Prostate gland (tissue), 2 donors: ENCODE results near the gene PHKG2. TPM values are rescaled to one million over a fixed set of nuclear protein-coding genes. Genes with fewer than 3 reads are reported as not detected.

Source experiments
- DNase-seq: peaks from one replicate; pipeline ENCODE4 v3.0.0-alpha.2; 2019; ENCODE audit warnings: low spot score
- H3K27ac ChIP-seq, 2 donors: fragments of 200-600 bp; sonication (generic); 2 replicates each; pipeline ENCODE4 v1.5.1; 2017 to 2019
- H3K27me3 ChIP-seq: fragments of 200-600 bp; sonication (generic); replicated peaks from 2 replicates; pipeline ENCODE4 v1.5.1; 2019; ENCODE audit not compliant: insufficient read depth
- H3K36me3 ChIP-seq, 2 donors: fragments of 200-600 bp; sonication (generic); 1 replicate in 1 of 2; 2 replicates in 1 of 2; pipeline versions ENCODE4 v1.5.1 to v1.8.1; 2017 to 2019
- H3K4me1 ChIP-seq: fragments of 200-600 bp; sonication (generic); replicated peaks from 2 replicates; pipeline ENCODE4 v1.5.1; 2019
- H3K4me3 ChIP-seq, 2 donors: fragments of 200-600 bp; sonication (generic); 2 replicates each; pipeline ENCODE4 v1.5.1; 2017 to 2019
- H3K9me3 ChIP-seq: fragments of 200-600 bp; sonication (generic); 2 replicates; pipeline ENCODE4 v1.5.1; 2017
- POLR2A ChIP-seq: fragments of 450-650 bp; IDR thresholded peaks from one replicate; pipeline ENCODE4 v1.6.1; 2016; ENCODE audit warnings: antibody characterized with exemption, mild to moderate bottlenecking
- POLR2AphosphoS5 ChIP-seq: sonication (generic); formaldehyde crosslinking; IDR thresholded peaks from one replicate; pipeline ENCODE4 v1.6.1; 2017; ENCODE audit warnings: antibody characterized with exemption
- WGBS: methylation state at CpG from one replicate; pipeline ENCODE4 v1.1.5; 2018; 5-methylcytosine and 5-hydroxymethylcytosine counted together
- intact Hi-C: fragments of 100-400 bp; cut with DNase I; formaldehyde crosslinking; loops from one replicate; pipeline ENCODE4 v1.14.2; 2022
- total RNA-seq, 2 donors: library from RNA; depleted of rRNA; stranded (reverse); fragments of >200 nt; gene quantifications; one replicate each; pipeline ENCODE4 v1.1.0, GENCODE V29; 2016
- TF ChIP-seq, protein P1 (sequence below), 4 experiments: fragments of 200-600 bp in 2 of 4; fragments of 450-650 bp in 2 of 4; sonication (generic) in 2 of 4; IDR thresholded peaks; 1 replicate in 3 of 4; 2 replicates in 1 of 4; pipeline ENCODE4 v1.5.1; 2016 to 2019; ENCODE audit warnings: antibody characterized with exemption in 4 of 4, mild to moderate bottlenecking in 2 of 4, moderate library complexity in 2 of 4

The PHKG2 gene
- total RNA-seq, 2 donors from 2014 or later, result 37.2 to 45.2 TPM

DNA sequence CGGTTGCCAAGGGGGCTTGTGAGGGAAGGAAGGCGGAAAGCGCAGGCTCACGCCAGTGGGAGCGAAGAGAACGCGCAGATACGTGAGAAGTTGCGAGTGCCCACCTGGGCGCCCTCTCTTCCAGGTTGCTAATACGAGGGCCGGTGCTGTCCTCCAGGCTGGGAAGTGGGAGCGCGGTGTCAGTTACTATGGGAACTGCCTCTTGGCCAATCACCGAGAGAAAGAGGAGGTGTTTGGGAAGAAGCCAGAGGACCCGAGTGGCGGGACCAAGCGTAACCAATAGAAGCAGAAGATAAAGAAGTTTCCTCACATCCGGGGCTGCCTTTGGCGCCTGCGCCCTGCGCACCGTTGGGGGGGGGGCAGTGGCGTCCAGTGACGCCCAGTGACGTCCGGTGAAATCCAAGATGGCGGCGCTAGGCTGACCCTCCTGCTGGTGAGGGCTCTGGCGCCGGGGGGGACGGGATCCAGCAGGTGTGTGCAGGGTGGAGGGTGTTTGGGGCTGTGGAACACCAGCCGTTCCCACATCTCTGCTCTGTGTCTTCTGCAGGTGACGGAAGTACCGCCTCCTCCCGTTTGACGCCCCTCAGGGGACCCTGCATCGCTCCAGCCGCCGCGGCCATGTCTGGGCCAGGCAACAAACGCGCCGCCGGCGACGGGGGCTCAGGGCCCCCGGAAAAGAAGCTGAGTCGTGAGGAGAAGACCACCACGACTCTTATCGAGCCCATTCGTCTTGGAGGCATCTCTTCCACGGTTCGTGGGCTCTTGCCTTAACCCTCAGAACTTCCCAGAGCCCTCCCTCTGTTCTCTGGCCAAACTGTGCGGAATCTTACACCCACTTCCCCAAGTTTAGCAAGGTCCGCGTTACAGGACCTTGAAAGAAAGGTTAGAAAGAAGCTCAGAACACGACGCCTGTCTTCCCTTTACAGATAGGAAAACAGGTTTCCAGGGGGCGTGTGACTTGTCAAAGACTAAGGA is 14.0 kb downstream of the PHKG2 start, which contains the start of the genes CFAP119 and RNF40:
TSS of gene CFAP119 (minus strand) at position 135 of the 975 bp plus-strand sequence. CDS start 314 bp downstream, outside the sequence.
TSS of gene RNF40 (plus strand) at position 395 of the 975 bp plus-strand sequence. CDS start at position 619, 224 bp downstream.
- Histone ChIP-seq H3K9me3 (no peaks in the 10 kb centered on the region), H3K4me3 (peak within 1 kb of the TSS; percentile 56 to 80), H3K27ac (peak within 1 kb of the TSS; percentile 86 to 92), H3K27me3 (no peaks in the 10 kb centered on the region), H3K4me1 (peaks cover 16% of the 10 kb centered on the region), H3K36me3 (peaks cover 17% of the 10 kb centered on the region in 2 donors)
- under 1% methylated on average over 60 of the region's 60 CpGs for WGBS
- intact Hi-C loops, result loop anchor here (2.0 kb wide), 1 partner anchor 15 kb away; no protein-coding TSS in a partner anchor
- TF ChIP-seq POLR2AphosphoS5 (peak; percentile 97), POLR2A (peak; percentile 78)
- TF ChIP-seq, protein P1, sequence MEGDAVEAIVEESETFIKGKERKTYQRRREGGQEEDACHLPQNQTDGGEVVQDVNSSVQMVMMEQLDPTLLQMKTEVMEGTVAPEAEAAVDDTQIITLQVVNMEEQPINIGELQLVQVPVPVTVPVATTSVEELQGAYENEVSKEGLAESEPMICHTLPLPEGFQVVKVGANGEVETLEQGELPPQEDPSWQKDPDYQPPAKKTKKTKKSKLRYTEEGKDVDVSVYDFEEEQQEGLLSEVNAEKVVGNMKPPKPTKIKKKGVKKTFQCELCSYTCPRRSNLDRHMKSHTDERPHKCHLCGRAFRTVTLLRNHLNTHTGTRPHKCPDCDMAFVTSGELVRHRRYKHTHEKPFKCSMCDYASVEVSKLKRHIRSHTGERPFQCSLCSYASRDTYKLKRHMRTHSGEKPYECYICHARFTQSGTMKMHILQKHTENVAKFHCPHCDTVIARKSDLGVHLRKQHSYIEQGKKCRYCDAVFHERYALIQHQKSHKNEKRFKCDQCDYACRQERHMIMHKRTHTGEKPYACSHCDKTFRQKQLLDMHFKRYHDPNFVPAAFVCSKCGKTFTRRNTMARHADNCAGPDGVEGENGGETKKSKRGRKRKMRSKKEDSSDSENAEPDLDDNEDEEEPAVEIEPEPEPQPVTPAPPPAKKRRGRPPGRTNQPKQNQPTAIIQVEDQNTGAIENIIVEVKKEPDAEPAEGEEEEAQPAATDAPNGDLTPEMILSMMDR (IDR thresholded peaks at IDR 0.05), result peak in 2 of 4 experiments; percentile 10 to 25
- peak; percentile 98 for DNase-seq

DNA sequence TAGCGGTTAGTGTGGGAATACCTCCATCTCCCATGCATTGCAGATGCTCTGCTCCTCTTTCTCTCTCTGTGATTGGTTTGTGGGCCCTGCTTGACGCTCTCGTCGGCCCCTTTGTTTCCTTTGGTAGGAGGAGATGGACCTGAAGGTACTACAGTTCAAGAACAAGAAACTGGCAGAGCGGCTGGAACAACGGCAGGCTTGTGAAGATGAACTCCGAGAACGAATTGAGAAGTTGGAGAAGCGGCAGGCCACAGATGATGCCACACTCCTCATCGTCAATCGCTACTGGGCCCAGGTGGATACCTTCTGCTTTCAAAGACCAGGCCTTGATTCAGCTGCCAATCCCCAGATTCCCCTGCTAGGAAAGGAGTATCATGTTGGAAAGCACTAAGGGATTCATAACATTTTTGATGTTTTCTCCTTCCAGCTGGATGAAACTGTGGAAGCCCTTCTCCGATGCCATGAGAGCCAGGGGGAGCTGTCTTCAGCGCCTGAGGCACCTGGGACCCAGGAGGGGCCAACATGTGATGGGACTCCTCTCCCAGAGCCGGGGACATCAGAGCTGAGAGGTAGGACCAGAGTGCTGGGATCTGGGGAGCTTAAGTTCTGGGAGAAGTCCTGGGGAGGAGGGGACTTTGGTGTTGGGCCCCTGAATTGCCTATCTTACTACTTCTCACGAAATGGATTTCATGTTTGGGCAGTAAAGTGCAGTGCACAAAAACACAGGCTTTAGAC is 14.9 kb downstream of the PHKG2 start:
- TF ChIP-seq, protein P1 (IDR thresholded peaks at IDR 0.05), result no peak
- TF ChIP-seq POLR2A (no peak), POLR2AphosphoS5 (no peak)
- Histone ChIP-seq H3K9me3 (no peaks in the 10 kb centered on the region), H3K4me3 (peak overlapping the region; percentile 56 to 80), H3K27ac (peak overlapping the region; percentile 86 to 92), H3K4me1 (peaks cover 16% of the 10 kb centered on the region), H3K36me3 (peaks cover 22 to 24% of the 10 kb centered on the region in 2 donors), H3K27me3 (no peaks in the 10 kb centered on the region)
- DNase-seq, result no peak
- intact Hi-C loops, result no loop called here
- 61% methylated on average over 15 of the region's 15 CpGs for WGBS

DNA sequence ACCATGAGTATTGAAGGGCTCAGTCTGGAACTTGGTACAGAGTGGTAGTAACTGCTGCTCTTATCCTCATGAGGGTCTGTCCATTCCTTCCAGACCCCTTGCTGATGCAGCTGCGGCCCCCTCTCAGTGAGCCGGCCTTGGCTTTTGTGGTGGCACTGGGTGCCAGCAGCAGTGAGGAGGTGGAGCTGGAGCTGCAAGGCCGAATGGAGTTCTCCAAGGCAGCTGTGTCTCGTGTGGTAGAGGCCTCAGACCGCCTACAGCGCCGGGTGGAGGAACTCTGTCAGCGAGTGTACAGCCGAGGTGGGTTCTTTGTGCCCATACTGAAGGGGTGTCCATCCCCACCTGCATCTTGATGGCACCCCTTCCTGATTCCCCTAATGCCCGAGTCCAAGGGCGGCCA is 15.9 kb downstream of the PHKG2 start:
- Histone ChIP-seq H3K9me3 (no peaks in the 10 kb centered on the region), H3K27ac (no peak overlapping the region), H3K4me3 (no peak overlapping the region), H3K36me3 (peaks cover 27 to 33% of the 10 kb centered on the region in 2 donors), H3K27me3 (no peaks in the 10 kb centered on the region), H3K4me1 (peaks cover 16% of the 10 kb centered on the region)
- TF ChIP-seq POLR2A, result no peak
- TF ChIP-seq, protein P1 (IDR thresholded peaks at IDR 0.05), result no peak
- TF ChIP-seq POLR2AphosphoS5, result no peak
- intact Hi-C loops, result no loop called here
- DNase-seq, result no peak
- WGBS, result 90% methylated on average over 11 of the region's 11 CpGs

DNA sequence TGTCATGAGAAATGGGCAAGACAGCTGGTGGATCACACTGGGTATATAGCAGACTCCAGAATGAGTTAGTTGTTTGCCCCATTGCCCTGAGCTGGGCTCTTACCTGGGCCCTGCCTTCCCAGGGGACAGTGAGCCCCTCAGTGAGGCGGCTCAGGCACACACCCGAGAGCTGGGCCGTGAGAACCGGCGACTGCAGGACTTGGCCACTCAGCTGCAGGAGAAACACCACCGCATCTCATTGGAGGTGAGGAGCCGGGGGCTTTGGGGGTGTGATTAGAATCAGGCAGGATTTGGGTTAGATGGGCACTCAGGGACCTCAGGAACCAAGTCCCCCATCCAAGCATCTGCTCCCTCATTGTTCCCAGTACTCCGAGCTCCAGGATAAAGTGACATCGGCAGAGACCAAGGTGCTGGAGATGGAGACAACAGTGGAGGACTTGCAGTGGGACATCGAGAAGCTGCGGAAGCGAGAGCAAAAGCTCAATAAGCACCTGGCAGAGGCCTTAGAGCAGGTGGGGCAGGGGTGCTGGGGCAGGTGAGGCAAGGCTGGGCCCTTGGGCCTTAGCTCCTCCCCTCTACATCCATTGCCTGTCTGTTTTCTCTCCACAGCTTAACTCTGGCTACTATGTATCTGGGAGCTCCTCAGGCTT is 16.7 kb downstream of the PHKG2 start:
- TF ChIP-seq POLR2A (no peak), POLR2AphosphoS5 (no peak)
- TF ChIP-seq, protein P1 (IDR thresholded peaks at IDR 0.05), result no peak
- DNase-seq, result no peak
- intact Hi-C loops, result no loop called here
- 92% methylated on average over 12 of the region's 12 CpGs for WGBS
- no peak overlapping the region for H3K4me3 ChIP-seq
- no peaks in the 10 kb centered on the region for H3K27me3 ChIP-seq
- peaks cover 16% of the 10 kb centered on the region for H3K4me1 ChIP-seq
- H3K9me3 ChIP-seq, result no peaks in the 10 kb centered on the region
- H3K36me3 ChIP-seq, result peaks cover 32 to 39% of the 10 kb centered on the region in 2 donors
- no peak overlapping the region for H3K27ac ChIP-seq
